GM13976 (cell line): ENCODE measurements around the gene RNU7-1.

ENCODE experiments used
- DNase-seq: peaks from one replicate; pipeline ENCODE4 v3.0.0; 2012; ENCODE audit warnings: low spot score
- CTCF ChIP-seq: IDR thresholded peaks from 2 replicates; pipeline ENCODE4 v1.5.1; 2012; ENCODE audit warnings: borderline replicate concordance, mild to moderate bottlenecking; ENCODE audit not compliant: insufficient read depth; ENCODE audit errors: extremely low read depth, missing control alignments, control extremely low read depth
- in situ Hi-C: fragments of 300-500 bp; cut with MboI; formaldehyde crosslinking; loops from one replicate; pipeline ENCODE4 v1.12.0; 2022; ENCODE audit warnings: low sequenced_read_pairs, mixed read lengths, inconsistent platforms; ENCODE audit not compliant: unreplicated experiment

Gene RNU7-1

GRCh38 chr12:6943722-6944380, at the start of gene RNU7-1, which contains the start of gene C12orf57:
TSS of gene RNU7-1 (plus strand) at chr12:6943816.
TSS of gene C12orf57 (plus strand) at chr12:6944022. CDS start at chr12:6944122, 100 bp downstream.
- DNase-seq: peak; percentile 81
- in situ Hi-C loops: loop anchor here (25.0 kb wide), 1 partner anchor 168 kb away; the partner anchor contains the start of gene C1RL
- no peak for TF ChIP-seq CTCF

DNA sequence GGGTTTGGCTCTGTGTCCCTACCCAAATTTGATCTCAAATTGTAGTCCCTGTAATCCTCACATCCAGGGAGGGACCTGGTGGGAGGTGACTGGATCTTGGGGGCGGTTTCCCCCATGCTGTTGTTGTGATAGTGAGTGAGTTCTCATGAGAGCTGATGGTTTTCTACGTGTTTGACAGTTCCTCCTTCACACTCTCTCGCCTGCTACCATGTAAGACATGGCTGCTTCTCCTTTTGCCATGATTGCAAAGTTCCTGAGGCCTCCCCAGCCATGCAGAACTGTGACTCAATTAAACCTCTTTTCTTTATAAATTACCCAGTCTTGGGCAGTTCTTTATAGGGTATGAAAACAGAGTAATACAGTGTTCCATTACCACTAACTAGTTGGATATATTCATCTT, 49.3 kb upstream of the RNU7-1 start:
- in situ Hi-C loops: no loop called here
- DNase-seq: no peak
- TF ChIP-seq CTCF: no peak

GRCh38 chr12:6896846-6897435, 46.7 kb upstream of the RNU7-1 start:
- TF ChIP-seq CTCF: no peak
- in situ Hi-C loops: no loop called here
- no peak for DNase-seq

DNA sequence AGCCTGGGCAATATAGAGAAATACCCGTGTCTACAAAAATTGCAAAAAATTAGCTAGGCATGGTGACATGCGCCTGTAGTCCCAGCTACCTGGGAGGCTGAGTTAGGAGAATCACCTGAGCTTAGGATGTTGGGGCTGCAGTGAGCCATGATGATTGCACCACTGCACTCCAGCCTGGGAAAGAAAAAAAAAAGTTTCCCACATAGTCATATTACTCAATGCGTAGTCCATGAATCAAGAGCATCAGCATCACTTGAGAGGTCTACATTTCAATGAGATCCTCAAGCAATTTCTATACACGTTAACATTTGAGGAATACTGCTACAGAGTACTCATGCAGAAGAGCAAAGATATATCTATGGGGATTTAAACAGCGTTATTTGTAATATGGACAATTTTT, 44.2 kb upstream of the RNU7-1 start:
- in situ Hi-C loops: no loop called here
- no peak for TF ChIP-seq CTCF
- no peak for DNase-seq

GRCh38 chr12:6899837-6900519, 43.6 kb upstream of the RNU7-1 start:
- DNase-seq: no peak
- TF ChIP-seq CTCF: no peak
- in situ Hi-C loops: no loop called here

GRCh38 chr12:6902448-6902847, 41.2 kb upstream of the RNU7-1 start:
- no peak for DNase-seq
- in situ Hi-C loops: no loop called here
- TF ChIP-seq CTCF: no peak
